Breast epithelium (tissue), 3 donors: ENCODE data around the gene PLXNA2.

ENCODE experiments used
- CTCF ChIP-seq, 3 donors: fragments of 450-650 bp; IDR thresholded peaks; one replicate each; pipeline ENCODE4 v1.5.1; 2016 to 2017; ENCODE audit warnings: antibody characterized with exemption in 3 of 3, mild to moderate bottlenecking in 3 of 3, moderate library complexity in 3 of 3
- POLR2A ChIP-seq: fragments of 450-650 bp; IDR thresholded peaks from one replicate; pipeline ENCODE4 v1.6.1; 2016; ENCODE audit warnings: antibody characterized with exemption, mild to moderate bottlenecking, moderate library complexity
- POLR2AphosphoS5 ChIP-seq, 3 donors: sonication (generic); formaldehyde crosslinking; IDR thresholded peaks; one replicate each; pipeline ENCODE4 v1.6.1; 2017; ENCODE audit warnings: antibody characterized with exemption in 3 of 3

DNA sequence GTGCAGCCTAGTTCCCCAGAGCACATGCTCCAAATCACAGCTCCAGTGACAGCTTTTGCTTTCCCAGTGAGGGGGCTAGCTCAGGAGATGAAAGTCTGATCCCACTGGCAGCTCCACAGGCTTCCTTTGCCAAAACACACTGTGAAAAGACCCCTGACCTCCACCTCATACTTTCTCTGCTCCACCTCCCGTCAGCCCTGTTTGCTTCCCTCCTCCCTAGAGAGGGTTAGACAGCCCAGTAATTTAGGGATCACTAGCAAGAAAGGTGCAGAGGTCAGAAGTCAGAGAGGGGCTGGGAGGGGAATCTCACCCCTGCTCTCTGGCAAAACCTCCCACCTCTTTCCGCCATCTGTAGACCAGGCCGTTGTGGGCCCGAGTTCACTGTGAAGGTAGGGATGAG is 62.8 kb downstream of the PLXNA2 start:
- TF ChIP-seq POLR2A (no peak), CTCF (IDR thresholded peaks at IDR 0.05) (no peak), POLR2AphosphoS5 (IDR thresholded peaks at IDR 0.05) (no peak)
